DND-41 (cell line): ENCODE results near the gene DCAF4.

Experiments
- ATAC-seq: fragments of 200-7000 bp; cut with Tn5 transposase; 3 replicates; pipeline ENCODE4 v1.9.1; 2021; ENCODE audit warnings: low read depth; ENCODE audit not compliant: insufficient read depth
- DNase-seq: peaks from one replicate; pipeline ENCODE4 v3.0.0-alpha.2; 2020
- H2AFZ ChIP-seq: 2 replicates; pipeline ENCODE4 v1.6.0; 2012; ENCODE audit warnings: low read depth, low read length
- H3K27ac ChIP-seq: 2 replicates; pipeline ENCODE4 v1.5.1; 2012; ENCODE audit warnings: low read length, inconsistent platforms
- H3K27me3 ChIP-seq: fragments of 200-600 bp; sonication (generic); 2 replicates; pipeline ENCODE4 v1.6.0; 2012; ENCODE audit warnings: low read length, mild to moderate bottlenecking, inconsistent platforms; ENCODE audit not compliant: insufficient read depth, poor library complexity
- H3K36me3 ChIP-seq: 2 replicates; pipeline ENCODE4 v1.5.1; 2012; ENCODE audit warnings: low read length, inconsistent platforms; ENCODE audit not compliant: insufficient read depth
- H3K4me1 ChIP-seq: 2 replicates; pipeline ENCODE4 v1.5.1; 2012; ENCODE audit warnings: mild to moderate bottlenecking, low read length; ENCODE audit not compliant: insufficient read depth
- H3K4me2 ChIP-seq: 2 replicates; pipeline ENCODE4 v1.6.0; 2012; ENCODE audit warnings: mild to moderate bottlenecking, moderate library complexity, low read length, inconsistent platforms; ENCODE audit not compliant: insufficient read depth
- H3K4me3 ChIP-seq, 2 experiments: fragments of 200-600 bp in 1 of 2; shearing (Covaris generic) in 1 of 2; 2 replicates each; pipeline ENCODE4 v1.5.1; 2012 to 2016; ENCODE audit warnings: inconsistent platforms in 2 of 2, low read length in 2 of 2, mild to moderate bottlenecking in 2 of 2, low read depth in 1 of 2, moderate library complexity in 1 of 2
- H3K79me2 ChIP-seq: 2 replicates; pipeline ENCODE4 v1.6.0; 2012; ENCODE audit warnings: low read length, inconsistent platforms; ENCODE audit not compliant: insufficient read depth
- H3K9ac ChIP-seq: 2 replicates; pipeline ENCODE4 v1.6.0; 2012; ENCODE audit warnings: low read depth, mild to moderate bottlenecking, inconsistent platforms, low read length, moderate library complexity
- H3K9me3 ChIP-seq: 2 replicates; pipeline ENCODE4 v1.5.1; 2012; ENCODE audit warnings: low read length, moderate library complexity, mild to moderate bottlenecking, inconsistent platforms; ENCODE audit not compliant: insufficient read depth, severe bottlenecking
- H4K20me1 ChIP-seq: 2 replicates; pipeline ENCODE4 v1.6.0; 2012; ENCODE audit warnings: low read length; ENCODE audit not compliant: insufficient read depth
- EZH2 ChIP-seq: IDR thresholded peaks from 3 replicates; pipeline ENCODE4 v1.6.1; 2012; ENCODE audit warnings: borderline replicate concordance, low read depth, mild to moderate bottlenecking, moderate library complexity, low read length, inconsistent platforms; ENCODE audit not compliant: severe bottlenecking
- TF ChIP-seq, protein P1 (sequence below): IDR thresholded peaks from 2 replicates; pipeline ENCODE4 v1.5.1; 2012; ENCODE audit warnings: borderline replicate concordance, low read length, moderate library complexity, mild to moderate bottlenecking; ENCODE audit not compliant: poor library complexity, severe bottlenecking; ENCODE audit errors: extremely low read depth

Gene DCAF4

GRCh38 chr14:72909163-72909562 is 17.1 kb upstream of the DCAF4 start:
- H3K36me3 ChIP-seq: no peaks in the 10 kb centered on the region
- H3K27me3 ChIP-seq: peaks cover 5% of the 10 kb centered on the region
- no peak overlapping the region for H2AFZ ChIP-seq
- no peak overlapping the region for H3K4me3 ChIP-seq
- H3K79me2 ChIP-seq: no peaks in the 10 kb centered on the region
- H3K4me2 ChIP-seq: no peak overlapping the region
- no peaks in the 10 kb centered on the region for H3K9me3 ChIP-seq
- ATAC-seq: no peak
- H3K9ac ChIP-seq: no peak overlapping the region
- no peaks in the 10 kb centered on the region for H3K4me1 ChIP-seq
- H3K27ac ChIP-seq: no peak overlapping the region
- no peaks in the 10 kb centered on the region for H4K20me1 ChIP-seq
- no peak for TF ChIP-seq EZH2
- TF ChIP-seq, protein P1, sequence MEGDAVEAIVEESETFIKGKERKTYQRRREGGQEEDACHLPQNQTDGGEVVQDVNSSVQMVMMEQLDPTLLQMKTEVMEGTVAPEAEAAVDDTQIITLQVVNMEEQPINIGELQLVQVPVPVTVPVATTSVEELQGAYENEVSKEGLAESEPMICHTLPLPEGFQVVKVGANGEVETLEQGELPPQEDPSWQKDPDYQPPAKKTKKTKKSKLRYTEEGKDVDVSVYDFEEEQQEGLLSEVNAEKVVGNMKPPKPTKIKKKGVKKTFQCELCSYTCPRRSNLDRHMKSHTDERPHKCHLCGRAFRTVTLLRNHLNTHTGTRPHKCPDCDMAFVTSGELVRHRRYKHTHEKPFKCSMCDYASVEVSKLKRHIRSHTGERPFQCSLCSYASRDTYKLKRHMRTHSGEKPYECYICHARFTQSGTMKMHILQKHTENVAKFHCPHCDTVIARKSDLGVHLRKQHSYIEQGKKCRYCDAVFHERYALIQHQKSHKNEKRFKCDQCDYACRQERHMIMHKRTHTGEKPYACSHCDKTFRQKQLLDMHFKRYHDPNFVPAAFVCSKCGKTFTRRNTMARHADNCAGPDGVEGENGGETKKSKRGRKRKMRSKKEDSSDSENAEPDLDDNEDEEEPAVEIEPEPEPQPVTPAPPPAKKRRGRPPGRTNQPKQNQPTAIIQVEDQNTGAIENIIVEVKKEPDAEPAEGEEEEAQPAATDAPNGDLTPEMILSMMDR: no peak
- no peak for DNase-seq

DNA sequence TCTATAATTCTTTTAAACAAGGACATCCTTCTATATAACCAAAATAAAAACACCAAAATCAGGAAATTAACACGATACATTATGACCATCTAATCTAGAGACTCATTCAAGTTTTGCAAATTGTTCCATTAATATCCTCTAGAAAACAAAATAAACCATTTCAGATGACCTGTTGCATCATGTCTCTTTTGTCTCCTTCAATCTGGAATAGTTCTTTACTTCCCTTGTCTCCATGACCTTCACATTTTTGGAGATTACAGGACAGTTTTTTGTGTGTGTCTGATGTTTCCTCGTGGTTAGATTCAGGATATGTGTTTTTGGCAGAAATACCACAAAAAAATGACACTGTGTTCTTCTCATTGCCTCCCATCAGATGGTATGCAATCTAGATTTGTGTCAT is 12.5 kb upstream of the DCAF4 start:
- no peak overlapping the region for H2AFZ ChIP-seq
- H3K36me3 ChIP-seq: no peaks in the 10 kb centered on the region
- H4K20me1 ChIP-seq: no peaks in the 10 kb centered on the region
- no peak overlapping the region for H3K27ac ChIP-seq
- no peak for TF ChIP-seq EZH2
- TF ChIP-seq, protein P1: no peak
- no peaks in the 10 kb centered on the region for H3K9me3 ChIP-seq
- H3K79me2 ChIP-seq: no peaks in the 10 kb centered on the region
- no peak overlapping the region for H3K9ac ChIP-seq
- no peaks in the 10 kb centered on the region for H3K4me1 ChIP-seq
- H3K4me2 ChIP-seq: no peak overlapping the region
- ATAC-seq (no peak), DNase-seq (no peak)
- H3K4me3 ChIP-seq: no peak overlapping the region
- peaks cover 10% of the 10 kb centered on the region for H3K27me3 ChIP-seq

- peaks cover 11% of the 10 kb centered on the region for H3K27me3 ChIP-seq
- DNase-seq (no peak), ATAC-seq (no peak)
- no peak overlapping the region for H3K4me2 ChIP-seq
- no peak for TF ChIP-seq EZH2
- TF ChIP-seq, protein P1: no peak
- H4K20me1 ChIP-seq: no peaks in the 10 kb centered on the region
- no peaks in the 10 kb centered on the region for H3K36me3 ChIP-seq
- no peak overlapping the region for H3K9ac ChIP-seq
- no peaks in the 10 kb centered on the region for H3K79me2 ChIP-seq
- no peaks in the 10 kb centered on the region for H3K4me1 ChIP-seq
- no peak overlapping the region for H3K4me3 ChIP-seq
- no peak overlapping the region for H2AFZ ChIP-seq
- no peaks in the 10 kb centered on the region for H3K9me3 ChIP-seq
- H3K27ac ChIP-seq: no peak overlapping the region
Observed at GRCh38 chr14:72916174-72916573, 10.1 kb upstream of the DCAF4 start.

- H3K27me3 ChIP-seq: peaks cover 8% of the 10 kb centered on the region
- no peaks in the 10 kb centered on the region for H3K79me2 ChIP-seq
- no peaks in the 10 kb centered on the region for H3K9me3 ChIP-seq
- DNase-seq (no peak), ATAC-seq (no peak)
- H4K20me1 ChIP-seq: no peaks in the 10 kb centered on the region
- no peak overlapping the region for H3K4me2 ChIP-seq
- no peak for TF ChIP-seq EZH2
- TF ChIP-seq, protein P1: no peak
- no peaks in the 10 kb centered on the region for H3K4me1 ChIP-seq
- no peak overlapping the region for H3K27ac ChIP-seq
- H2AFZ ChIP-seq: no peak overlapping the region
- H3K9ac ChIP-seq: no peak overlapping the region
- no peaks in the 10 kb centered on the region for H3K36me3 ChIP-seq
- no peak overlapping the region for H3K4me3 ChIP-seq
Observed at GRCh38 chr14:72917094-72917802, 9.0 kb upstream of the DCAF4 start.
